ENCODE data around the gene KCNMA1.

The KCNMA1 gene

DNA sequence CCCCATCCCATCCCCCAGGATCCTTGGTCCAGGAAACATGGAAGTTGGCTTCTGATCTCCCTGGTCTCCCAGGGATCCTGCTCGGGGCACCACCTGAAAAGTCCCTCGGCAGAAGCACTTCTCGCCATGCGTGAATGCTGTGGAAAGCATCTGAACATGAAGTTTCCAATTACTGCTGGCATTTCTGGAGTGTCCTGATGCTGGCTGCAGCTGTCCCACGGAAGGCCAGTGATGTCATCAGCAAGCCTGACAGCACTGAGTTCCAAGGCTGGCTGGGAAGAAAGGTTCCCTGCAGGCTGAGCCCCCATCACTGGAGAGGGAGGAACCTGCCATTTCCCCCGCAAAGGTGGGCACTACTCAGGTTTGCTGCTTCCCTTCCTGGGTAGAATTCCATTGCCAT is 71.4 kb downstream of the KCNMA1 start:
- no peaks in the 10 kb centered on the region for H3K79me2 ChIP-seq (ENCODE audit: insufficient read depth, low read length)
- H2AFZ ChIP-seq (ENCODE audit: low read depth, low read length, severe bottlenecking), result no peak overlapping the region
- no peak overlapping the region for H3K4me3 ChIP-seq (ENCODE audit: insufficient read depth, low read length, poor library complexity, severe bottlenecking)
- no peak overlapping the region for H3K4me2 ChIP-seq (ENCODE audit: low read depth, low read length, poor library complexity, severe bottlenecking)
- no peaks in the 10 kb centered on the region for H3K36me3 ChIP-seq (ENCODE audit: low read length)
- H4K20me1 ChIP-seq (ENCODE audit: low read depth, low read length), result no peaks in the 10 kb centered on the region
- no peak overlapping the region for H3K9ac ChIP-seq (ENCODE audit: low read length)
- H3K27me3 ChIP-seq (ENCODE audit: low read length), result no peaks in the 10 kb centered on the region
- H3K9me3 ChIP-seq (ENCODE audit: insufficient read depth, low read length), result no peaks in the 10 kb centered on the region
- no peak for TF ChIP-seq EZH2phosphoT487 (conservative IDR thresholded peaks at IDR 0.05; ENCODE audit: low read length)
- TF ChIP-seq, protein P1, sequence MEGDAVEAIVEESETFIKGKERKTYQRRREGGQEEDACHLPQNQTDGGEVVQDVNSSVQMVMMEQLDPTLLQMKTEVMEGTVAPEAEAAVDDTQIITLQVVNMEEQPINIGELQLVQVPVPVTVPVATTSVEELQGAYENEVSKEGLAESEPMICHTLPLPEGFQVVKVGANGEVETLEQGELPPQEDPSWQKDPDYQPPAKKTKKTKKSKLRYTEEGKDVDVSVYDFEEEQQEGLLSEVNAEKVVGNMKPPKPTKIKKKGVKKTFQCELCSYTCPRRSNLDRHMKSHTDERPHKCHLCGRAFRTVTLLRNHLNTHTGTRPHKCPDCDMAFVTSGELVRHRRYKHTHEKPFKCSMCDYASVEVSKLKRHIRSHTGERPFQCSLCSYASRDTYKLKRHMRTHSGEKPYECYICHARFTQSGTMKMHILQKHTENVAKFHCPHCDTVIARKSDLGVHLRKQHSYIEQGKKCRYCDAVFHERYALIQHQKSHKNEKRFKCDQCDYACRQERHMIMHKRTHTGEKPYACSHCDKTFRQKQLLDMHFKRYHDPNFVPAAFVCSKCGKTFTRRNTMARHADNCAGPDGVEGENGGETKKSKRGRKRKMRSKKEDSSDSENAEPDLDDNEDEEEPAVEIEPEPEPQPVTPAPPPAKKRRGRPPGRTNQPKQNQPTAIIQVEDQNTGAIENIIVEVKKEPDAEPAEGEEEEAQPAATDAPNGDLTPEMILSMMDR (IDR thresholded peaks at IDR 0.05; ENCODE audit: insufficient read depth, low read length, poor library complexity, severe bottlenecking), result no peak
- H3F3A ChIP-seq (ENCODE audit: insufficient read depth), result no peaks in the 10 kb centered on the region
- no peaks in the 10 kb centered on the region for H3K9me2 ChIP-seq (replicated peaks; ENCODE audit: insufficient read depth, low read length)
- no peak overlapping the region for H3K27ac ChIP-seq (ENCODE audit: low read depth, low read length)

GRCh38 chr10:77565590-77566023 is 72.0 kb downstream of the KCNMA1 start:
- TF ChIP-seq EZH2phosphoT487 (conservative IDR thresholded peaks at IDR 0.05; ENCODE audit: low read length), result no peak
- TF ChIP-seq, protein P1 (IDR thresholded peaks at IDR 0.05; ENCODE audit: insufficient read depth, low read length, poor library complexity, severe bottlenecking), result no peak
- H3K27ac ChIP-seq (ENCODE audit: low read depth, low read length), result no peak overlapping the region
- H2AFZ ChIP-seq (ENCODE audit: low read depth, low read length, severe bottlenecking), result no peak overlapping the region
- no peaks in the 10 kb centered on the region for H3K79me2 ChIP-seq (ENCODE audit: insufficient read depth, low read length)
- H3K4me2 ChIP-seq (ENCODE audit: low read depth, low read length, poor library complexity, severe bottlenecking), result no peak overlapping the region
- no peaks in the 10 kb centered on the region for H4K20me1 ChIP-seq (ENCODE audit: low read depth, low read length)
- no peaks in the 10 kb centered on the region for H3K36me3 ChIP-seq (ENCODE audit: low read length)
- no peaks in the 10 kb centered on the region for H3K9me3 ChIP-seq (ENCODE audit: insufficient read depth, low read length)
- no peaks in the 10 kb centered on the region for H3K9me2 ChIP-seq (replicated peaks; ENCODE audit: insufficient read depth, low read length)
- no peaks in the 10 kb centered on the region for H3K27me3 ChIP-seq (ENCODE audit: low read length)
- no peak overlapping the region for H3K9ac ChIP-seq (ENCODE audit: low read length)
- no peak overlapping the region for H3K4me3 ChIP-seq (ENCODE audit: insufficient read depth, low read length, poor library complexity, severe bottlenecking)
- H3F3A ChIP-seq (ENCODE audit: insufficient read depth), result no peaks in the 10 kb centered on the region

DNA sequence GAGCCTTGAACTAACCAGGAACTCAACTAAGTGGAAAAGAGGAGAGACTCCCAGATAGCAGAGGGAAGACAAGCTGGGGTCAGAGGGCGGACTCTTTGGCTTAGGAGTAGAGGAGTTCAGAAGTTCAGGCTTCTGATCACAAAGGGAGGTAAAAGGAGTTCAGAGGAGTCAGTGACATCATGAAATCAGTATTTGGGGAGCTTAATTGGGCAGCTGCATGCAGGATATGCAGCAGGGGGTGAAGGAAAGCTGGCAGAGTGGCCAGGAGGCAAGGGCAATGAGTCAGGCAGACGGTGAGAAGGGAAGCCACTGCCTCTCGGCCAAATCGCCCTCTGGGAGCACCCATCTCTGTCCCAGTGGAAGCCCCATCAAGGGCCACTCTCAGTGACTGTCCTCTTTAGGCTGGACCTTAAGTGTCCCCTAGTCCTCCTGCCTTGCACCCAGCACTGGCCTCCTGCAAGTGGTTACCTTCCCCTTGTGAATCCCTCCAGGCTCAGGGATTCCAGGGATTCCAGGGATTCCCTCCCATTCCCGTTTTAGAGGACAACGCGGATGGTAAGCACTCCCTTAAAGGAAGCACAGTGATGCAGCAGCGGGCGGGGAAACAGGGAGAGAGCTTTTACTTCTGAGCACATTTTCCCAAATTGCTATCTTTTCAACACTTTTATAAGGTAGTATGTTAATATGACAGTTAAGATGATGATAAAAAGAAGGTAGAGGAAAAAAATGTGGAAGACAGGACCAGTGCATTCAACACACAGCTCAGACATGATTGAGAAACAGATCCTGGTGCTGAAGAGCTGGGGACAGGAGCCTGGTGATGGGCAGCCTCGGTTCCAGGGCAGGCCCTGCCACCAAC is 72.6 kb downstream of the KCNMA1 start:
- no peak overlapping the region for H2AFZ ChIP-seq (ENCODE audit: low read depth, low read length, severe bottlenecking)
- H3K27ac ChIP-seq (ENCODE audit: low read depth, low read length), result no peak overlapping the region
- no peaks in the 10 kb centered on the region for H3K9me2 ChIP-seq (replicated peaks; ENCODE audit: insufficient read depth, low read length)
- H3K27me3 ChIP-seq (ENCODE audit: low read length), result no peaks in the 10 kb centered on the region
- H3K9ac ChIP-seq (ENCODE audit: low read length), result no peak overlapping the region
- H3K4me3 ChIP-seq (ENCODE audit: insufficient read depth, low read length, poor library complexity, severe bottlenecking), result no peak overlapping the region
- H3F3A ChIP-seq (ENCODE audit: insufficient read depth), result no peaks in the 10 kb centered on the region
- no peaks in the 10 kb centered on the region for H3K79me2 ChIP-seq (ENCODE audit: insufficient read depth, low read length)
- no peaks in the 10 kb centered on the region for H4K20me1 ChIP-seq (ENCODE audit: low read depth, low read length)
- H3K36me3 ChIP-seq (ENCODE audit: low read length), result no peaks in the 10 kb centered on the region
- no peak overlapping the region for H3K4me2 ChIP-seq (ENCODE audit: low read depth, low read length, poor library complexity, severe bottlenecking)
- TF ChIP-seq EZH2phosphoT487 (conservative IDR thresholded peaks at IDR 0.05; ENCODE audit: low read length), result no peak
- TF ChIP-seq, protein P1 (IDR thresholded peaks at IDR 0.05; ENCODE audit: insufficient read depth, low read length, poor library complexity, severe bottlenecking), result no peak
- no peaks in the 10 kb centered on the region for H3K9me3 ChIP-seq (ENCODE audit: insufficient read depth, low read length)

Measured in SU-DHL-6 (cell line).